Lower leg skin (tissue), 3 donors: ENCODE measurements around the gene KIAA2012.

Experiments used
- CTCF ChIP-seq, 3 donors: fragments of 450-650 bp; IDR thresholded peaks; one replicate each; pipeline ENCODE4 v1.5.1; 2016; ENCODE audit warnings: antibody characterized with exemption in 3 of 3, mild to moderate bottlenecking in 3 of 3, moderate library complexity in 2 of 3
- POLR2A ChIP-seq, 2 donors: fragments of 450-650 bp; IDR thresholded peaks; one replicate each; pipeline ENCODE4 v1.6.1; 2016 to 2017; ENCODE audit warnings: antibody characterized with exemption in 2 of 2, mild to moderate bottlenecking in 1 of 2, moderate library complexity in 1 of 2

GRCh38 chr2:202124286-202124685 lies 51.2 kb downstream of the KIAA2012 start:
- TF ChIP-seq POLR2A (IDR thresholded peaks at IDR 0.05) (no peak), CTCF (IDR thresholded peaks at IDR 0.05) (no peak)
